Osteoblast (primary cell): ENCODE measurements around the gene CNTRL. TPM values are rescaled to one million over a fixed set of nuclear protein-coding genes. Genes with fewer than 3 reads are reported as not detected.
"Not testable (repeated sequence)": the region's sequence is repeated elsewhere in the genome, so short reads cannot be mapped to it uniquely, and the experiment has no call there.

ENCODE experiments used
- DNase-seq: peaks from one replicate; pipeline ENCODE4 v3.0.0; 2011; ENCODE audit warnings: low spot score, mixed read lengths; ENCODE audit not compliant: insufficient read length; ENCODE audit errors: missing footprints
- H2AFZ ChIP-seq: 2 replicates; pipeline ENCODE4 v1.6.0; 2011; ENCODE audit warnings: mild to moderate bottlenecking, low read length
- H3K27ac ChIP-seq: 2 replicates; pipeline ENCODE4 v1.5.1; 2011; ENCODE audit warnings: mild to moderate bottlenecking, low read depth, low read length, moderate library complexity
- H3K27me3 ChIP-seq: 2 replicates; pipeline ENCODE4 v1.6.0; 2012; ENCODE audit warnings: mild to moderate bottlenecking, control low read depth, inconsistent platforms, low read length, moderate library complexity; ENCODE audit not compliant: insufficient read depth
- H3K36me3 ChIP-seq: 2 replicates; pipeline ENCODE4 v1.5.1; 2011; ENCODE audit warnings: mild to moderate bottlenecking, low read length, control low read depth, moderate library complexity; ENCODE audit not compliant: insufficient read depth
- H3K4me1 ChIP-seq: 2 replicates; pipeline ENCODE4 v1.5.1; 2011; ENCODE audit warnings: mild to moderate bottlenecking, low read length, control low read depth, moderate library complexity; ENCODE audit not compliant: insufficient read depth
- H3K4me2 ChIP-seq: 2 replicates; pipeline ENCODE4 v1.6.0; 2011; ENCODE audit warnings: mild to moderate bottlenecking, low read length; ENCODE audit not compliant: insufficient read depth
- H3K4me3 ChIP-seq: fragments of 200-600 bp; sonication (generic); 3 replicates; pipeline ENCODE4 v1.5.1; 2012; ENCODE audit warnings: mild to moderate bottlenecking, low read length, inconsistent platforms; ENCODE audit not compliant: insufficient read depth
- H3K79me2 ChIP-seq: 2 replicates; pipeline ENCODE4 v1.6.0; 2012; ENCODE audit warnings: mild to moderate bottlenecking, low read length, control low read depth, inconsistent platforms; ENCODE audit not compliant: insufficient read depth
- H3K9me3 ChIP-seq: 2 replicates; pipeline ENCODE4 v1.5.1; 2011; ENCODE audit warnings: low read depth, low read length, control low read depth
- H4K20me1 ChIP-seq: 2 replicates; pipeline ENCODE4 v1.6.0; 2012; ENCODE audit warnings: mild to moderate bottlenecking, low read length, control low read depth; ENCODE audit not compliant: insufficient read depth
- total RNA-seq: library from RNA; depleted of rRNA; stranded (reverse); fragments of >200 nt; gene quantifications from 2 replicates; pipeline ENCODE4 v1.2.3, GENCODE V29; 2012
- TF ChIP-seq, protein P1 (sequence below): IDR thresholded peaks from 2 replicates; pipeline ENCODE4 v1.5.1; 2011; ENCODE audit warnings: mild to moderate bottlenecking, low read depth, low read length, moderate library complexity; ENCODE audit errors: extremely low read depth

The CNTRL gene
- total RNA-seq, 1 donor, result 8.7 TPM

GRCh38 chr9:121125590-121125989 lies 50.8 kb downstream of the CNTRL start:
- H3K4me2 ChIP-seq, result no peak overlapping the region
- TF ChIP-seq, protein P1, sequence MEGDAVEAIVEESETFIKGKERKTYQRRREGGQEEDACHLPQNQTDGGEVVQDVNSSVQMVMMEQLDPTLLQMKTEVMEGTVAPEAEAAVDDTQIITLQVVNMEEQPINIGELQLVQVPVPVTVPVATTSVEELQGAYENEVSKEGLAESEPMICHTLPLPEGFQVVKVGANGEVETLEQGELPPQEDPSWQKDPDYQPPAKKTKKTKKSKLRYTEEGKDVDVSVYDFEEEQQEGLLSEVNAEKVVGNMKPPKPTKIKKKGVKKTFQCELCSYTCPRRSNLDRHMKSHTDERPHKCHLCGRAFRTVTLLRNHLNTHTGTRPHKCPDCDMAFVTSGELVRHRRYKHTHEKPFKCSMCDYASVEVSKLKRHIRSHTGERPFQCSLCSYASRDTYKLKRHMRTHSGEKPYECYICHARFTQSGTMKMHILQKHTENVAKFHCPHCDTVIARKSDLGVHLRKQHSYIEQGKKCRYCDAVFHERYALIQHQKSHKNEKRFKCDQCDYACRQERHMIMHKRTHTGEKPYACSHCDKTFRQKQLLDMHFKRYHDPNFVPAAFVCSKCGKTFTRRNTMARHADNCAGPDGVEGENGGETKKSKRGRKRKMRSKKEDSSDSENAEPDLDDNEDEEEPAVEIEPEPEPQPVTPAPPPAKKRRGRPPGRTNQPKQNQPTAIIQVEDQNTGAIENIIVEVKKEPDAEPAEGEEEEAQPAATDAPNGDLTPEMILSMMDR, result no peak
- H3K27ac ChIP-seq, result no peak overlapping the region
- H3K4me1 ChIP-seq, result peaks cover 12% of the 10 kb centered on the region
- no peak for DNase-seq
- no peaks in the 10 kb centered on the region for H3K27me3 ChIP-seq
- H2AFZ ChIP-seq, result no peak overlapping the region
- peaks cover 5% of the 10 kb centered on the region for H3K79me2 ChIP-seq
- peaks cover 3% of the 10 kb centered on the region for H3K36me3 ChIP-seq
- H3K9me3 ChIP-seq, result no peaks in the 10 kb centered on the region
- no peaks in the 10 kb centered on the region for H4K20me1 ChIP-seq
- no peak overlapping the region for H3K4me3 ChIP-seq

GRCh38 chr9:121129384-121129783 lies 54.6 kb downstream of the CNTRL start:
- H3K9me3 ChIP-seq, H3K79me2 ChIP-seq, DNase-seq, H2AFZ ChIP-seq, H3K4me1 ChIP-seq, H4K20me1 ChIP-seq, H3K36me3 ChIP-seq, H3K27ac ChIP-seq, H3K4me3 ChIP-seq, H3K27me3 ChIP-seq, H3K4me2 ChIP-seq: not testable (repeated sequence)

DNA sequence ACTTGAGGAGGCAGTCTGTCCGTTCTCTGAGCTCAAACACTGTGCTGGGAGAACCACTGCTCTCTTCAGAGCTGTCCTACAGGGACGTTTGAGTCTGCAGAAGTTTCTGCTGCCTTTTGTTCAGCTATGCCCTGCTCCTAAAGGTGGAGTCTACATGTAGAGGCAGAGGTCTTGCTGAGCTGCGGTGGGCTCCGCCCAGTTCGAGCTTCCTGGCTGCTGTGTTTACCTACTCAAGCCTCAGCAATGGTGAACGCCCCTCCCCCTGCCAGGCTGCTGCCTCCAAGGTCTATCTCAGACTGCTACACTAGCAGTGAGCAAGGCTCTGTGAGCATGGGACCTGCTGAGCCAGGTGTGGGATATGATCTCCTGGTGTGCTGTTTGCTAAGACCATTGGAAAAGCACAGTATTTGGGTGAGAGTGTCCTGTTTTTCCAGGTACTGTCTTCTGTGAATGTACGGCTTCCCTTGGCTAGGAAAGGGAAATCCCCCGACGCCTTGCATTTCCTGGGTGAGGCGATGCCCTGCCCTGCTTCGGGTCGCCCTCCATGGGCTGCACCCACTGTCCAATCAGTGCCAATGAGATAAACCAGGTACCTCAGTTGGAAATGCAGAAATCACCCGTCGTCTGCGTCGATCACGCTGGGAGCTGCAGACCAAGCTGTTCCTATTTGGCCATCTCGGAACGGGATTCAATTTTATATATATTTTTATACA lies 58.5 kb downstream of the CNTRL start:
- Histone ChIP-seq H3K4me2 (no peak overlapping the region), H3K4me1 (no peaks in the 10 kb centered on the region), H2AFZ (no peak overlapping the region), H3K27me3 (no peaks in the 10 kb centered on the region), H3K27ac (no peak overlapping the region), H3K9me3 (no peaks in the 10 kb centered on the region), H4K20me1 (no peaks in the 10 kb centered on the region), H3K36me3 (peaks cover 4% of the 10 kb centered on the region), H3K79me2 (no peaks in the 10 kb centered on the region), H3K4me3 (no peak overlapping the region)
- DNase-seq, result no peak
- TF ChIP-seq, protein P1, result no peak

- no peaks in the 10 kb centered on the region for H4K20me1 ChIP-seq
- no peak overlapping the region for H3K4me2 ChIP-seq
- H2AFZ ChIP-seq, result no peak overlapping the region
- no peaks in the 10 kb centered on the region for H3K79me2 ChIP-seq
- no peak overlapping the region for H3K4me3 ChIP-seq
- no peaks in the 10 kb centered on the region for H3K27me3 ChIP-seq
- no peak overlapping the region for H3K27ac ChIP-seq
- TF ChIP-seq, protein P1, result no peak
- DNase-seq, result no peak
- no peaks in the 10 kb centered on the region for H3K4me1 ChIP-seq
- no peaks in the 10 kb centered on the region for H3K9me3 ChIP-seq
- H3K36me3 ChIP-seq, result peaks cover 11% of the 10 kb centered on the region
These were observed 60.9 kb downstream of the CNTRL start for GRCh38 chr9:121135642-121136041.
